Gastrocnemius medialis (tissue), 4 donors: ENCODE data around the gene OSGIN1.

Source experiments
- CTCF ChIP-seq, 5 experiments: fragments of 450-650 bp in 3 of 5; fragments of 200-600 bp in 2 of 5; sonication (generic) in 2 of 5; IDR thresholded peaks in 4 of 5; conservative IDR thresholded peaks in 1 of 5; 1 replicate in 4 of 5; 2 replicates in 1 of 5; pipeline ENCODE4 v1.5.1; 2016 to 2019; ENCODE audit warnings: antibody characterized with exemption in 5 of 5, mild to moderate bottlenecking in 3 of 5, moderate library complexity in 3 of 5
- POLR2A ChIP-seq, 2 donors: fragments of 450-650 bp; IDR thresholded peaks; one replicate each; pipeline ENCODE4 v1.6.1; 2017; ENCODE audit warnings: antibody characterized with exemption in 2 of 2, mild to moderate bottlenecking in 2 of 2, moderate library complexity in 2 of 2

DNA sequence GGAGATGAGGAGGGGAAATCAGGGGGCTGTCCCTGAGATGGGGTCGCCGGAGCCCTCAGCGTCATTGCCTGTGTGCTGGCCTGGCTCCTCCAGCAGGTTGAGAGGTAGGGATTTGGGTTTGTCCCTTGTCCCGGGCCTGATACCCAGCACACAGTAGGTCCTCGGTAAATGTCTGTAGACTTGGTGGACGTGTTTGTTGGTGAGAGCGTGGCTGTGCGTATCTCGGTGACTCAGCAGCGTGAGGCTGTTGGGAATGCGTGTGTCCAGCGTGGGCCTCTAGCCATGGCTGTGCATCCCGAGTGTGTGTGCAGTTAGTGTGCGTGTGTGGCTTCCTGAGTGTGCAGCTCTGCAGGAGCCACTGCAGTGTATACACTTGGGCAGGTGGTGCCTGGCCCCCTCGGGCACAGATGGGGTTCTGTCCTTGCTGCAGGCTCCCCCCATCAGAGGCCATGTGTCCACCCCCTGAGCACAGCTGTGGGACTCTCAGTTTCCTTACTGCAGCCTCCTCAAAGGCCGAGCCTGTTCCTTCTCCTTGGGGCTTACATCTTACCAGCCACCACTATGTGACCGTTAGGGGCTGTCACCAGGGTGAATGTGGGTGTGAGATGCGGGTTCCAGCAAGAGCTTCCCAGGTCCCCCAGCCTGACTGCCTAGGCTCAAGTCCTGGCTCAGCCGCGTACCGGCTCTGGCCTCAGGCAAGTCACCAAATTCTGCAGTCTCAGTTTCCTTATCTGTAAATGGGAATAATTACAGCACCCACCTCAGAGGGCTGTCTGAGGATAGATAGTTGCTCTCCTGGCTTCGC, 20.7 kb downstream of the OSGIN1 start:
- TF ChIP-seq CTCF (IDR thresholded peaks at IDR 0.05 in 4 of 5, conservative IDR thresholded peaks at IDR 0.05 in 1 of 5) (no peak), POLR2A (IDR thresholded peaks at IDR 0.05) (no peak)
